ENCODE measurements around the gene FILIP1L.

DNA sequence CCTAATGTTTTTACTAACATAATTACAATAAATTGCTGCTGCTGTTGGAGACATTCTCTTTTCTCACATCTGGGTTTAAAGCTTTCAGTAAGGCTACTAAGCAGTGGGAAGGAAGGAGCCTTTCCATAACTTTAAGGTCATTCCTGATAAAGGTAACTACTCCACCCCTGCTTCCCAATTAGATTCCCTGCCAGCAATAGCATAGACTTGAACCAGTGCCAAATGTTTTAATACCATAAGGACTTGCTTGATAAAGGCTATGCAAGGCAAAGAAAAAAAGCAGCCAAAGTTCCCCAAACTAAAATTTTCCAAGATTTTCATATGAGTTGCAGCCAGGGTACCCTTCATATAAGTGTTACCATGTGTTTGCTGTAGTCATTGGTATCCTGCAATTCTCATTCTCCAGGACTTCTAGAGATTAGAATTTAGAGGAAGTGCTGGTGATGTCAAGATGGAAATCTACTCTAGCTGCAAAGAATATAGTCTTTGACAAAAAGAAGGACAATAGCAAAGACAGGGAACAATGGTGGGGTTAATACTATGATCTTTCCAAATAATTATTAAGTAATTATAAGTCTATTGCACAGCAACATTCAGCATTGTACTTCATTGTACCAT is 106.1 kb downstream of the FILIP1L start:
- TF ChIP-seq CTCF (IDR thresholded peaks at IDR 0.05) (no peak), EP300 (IDR thresholded peaks at IDR 0.05) (no peak)
